Measurements from ENCODE around the gene ARF4.
"Not testable (repeated sequence)": the region's sequence is repeated elsewhere in the genome, so short reads cannot be mapped to it uniquely, and the experiment has no call there.

ARF4 gene

GRCh38 chr3:57597127-57597923 lies at the start of gene ARF4:
ARF4 (minus strand) TSS chr3:57597344; CDS start chr3:57597140, 204 bp downstream.
- Histone ChIP-seq H3K4me3 (ENCODE audit: low read depth, low read length) (peak within 1 kb of the TSS; percentile 90), H3K4me1 (ENCODE audit: control insufficient read depth, insufficient read depth, low read length) (peaks cover 17% of the 10 kb centered on the region), H3K9me3 (ENCODE audit: control insufficient read depth, insufficient read depth, low read depth, low read length) (no peaks in the 10 kb centered on the region), H3K27me3 (ENCODE audit: control insufficient read depth, insufficient read depth, low read length) (no peaks in the 10 kb centered on the region), H3K27ac (ENCODE audit: low read depth, low read length) (peak within 1 kb of the TSS; percentile 94), H3K36me3 (ENCODE audit: control insufficient read depth, insufficient read depth, low read length) (peaks cover 14% of the 10 kb centered on the region), H3K9ac (ENCODE audit: low read length) (peak within 1 kb of the TSS; percentile 99)

- no peaks in the 10 kb centered on the region for H3K27me3 ChIP-seq (ENCODE audit: control insufficient read depth, insufficient read depth, low read length)
- no peaks in the 10 kb centered on the region; the same call in 1 of the 2 replicates for H3K9me3 ChIP-seq (ENCODE audit: control insufficient read depth, insufficient read depth, low read depth, low read length)
- peaks cover 28% of the 10 kb centered on the region for H3K36me3 ChIP-seq (ENCODE audit: control insufficient read depth, insufficient read depth, low read length)
- no peak overlapping the region for H3K27ac ChIP-seq (ENCODE audit: low read depth, low read length)
- no peaks in the 10 kb centered on the region for H3K4me1 ChIP-seq (ENCODE audit: control insufficient read depth, insufficient read depth, low read length)
- H3K4me3 ChIP-seq (ENCODE audit: low read depth, low read length): no peak overlapping the region
- H3K9ac ChIP-seq (ENCODE audit: low read length): no peak overlapping the region
These were observed 49.6 kb upstream of the ARF4 start for GRCh38 chr3:57646723-57647122.

- H3K27me3 ChIP-seq (ENCODE audit: control insufficient read depth, insufficient read depth, low read length): no peaks in the 10 kb centered on the region
- no peak overlapping the region for H3K4me3 ChIP-seq (ENCODE audit: low read depth, low read length)
- H3K9ac ChIP-seq (ENCODE audit: low read length): no peak overlapping the region
- H3K27ac ChIP-seq (ENCODE audit: low read depth, low read length): no peak overlapping the region
- no peaks in the 10 kb centered on the region for H3K4me1 ChIP-seq (ENCODE audit: control insufficient read depth, insufficient read depth, low read length)
- peaks cover 38% of the 10 kb centered on the region for H3K36me3 ChIP-seq (ENCODE audit: control insufficient read depth, insufficient read depth, low read length)
- no peaks in the 10 kb centered on the region for H3K9me3 ChIP-seq (ENCODE audit: control insufficient read depth, insufficient read depth, low read depth, low read length)
These were observed 47.6 kb upstream of the ARF4 start for GRCh38 chr3:57644740-57645139.

GRCh38 chr3:57637391-57637790 lies 40.2 kb upstream of the ARF4 start:
- no peak overlapping the region for H3K4me3 ChIP-seq (ENCODE audit: low read depth, low read length)
- no peak overlapping the region for H3K9ac ChIP-seq (ENCODE audit: low read length)
- no peak overlapping the region for H3K27ac ChIP-seq (ENCODE audit: low read depth, low read length)
- H3K9me3 ChIP-seq (ENCODE audit: control insufficient read depth, insufficient read depth, low read depth, low read length): no peaks in the 10 kb centered on the region
- no peaks in the 10 kb centered on the region for H3K4me1 ChIP-seq (ENCODE audit: control insufficient read depth, insufficient read depth, low read length)
- peaks cover 59% of the 10 kb centered on the region for H3K36me3 ChIP-seq (ENCODE audit: control insufficient read depth, insufficient read depth, low read length)
- no peaks in the 10 kb centered on the region for H3K27me3 ChIP-seq (ENCODE audit: control insufficient read depth, insufficient read depth, low read length)

GRCh38 chr3:57634259-57634658 lies 37.1 kb upstream of the ARF4 start:
- peaks cover 59% of the 10 kb centered on the region for H3K36me3 ChIP-seq (ENCODE audit: control insufficient read depth, insufficient read depth, low read length)
- not testable (repeated sequence) for H3K27me3 ChIP-seq (ENCODE audit: control insufficient read depth, insufficient read depth, low read length); H3K9ac ChIP-seq (ENCODE audit: low read length); H3K27ac ChIP-seq (ENCODE audit: low read depth, low read length); H3K4me3 ChIP-seq (ENCODE audit: low read depth, low read length); H3K9me3 ChIP-seq (ENCODE audit: control insufficient read depth, insufficient read depth, low read depth, low read length); H3K4me1 ChIP-seq (ENCODE audit: control insufficient read depth, insufficient read depth, low read length)

GRCh38 chr3:57627976-57628375 lies 30.8 kb upstream of the ARF4 start:
- H3K9me3 ChIP-seq (ENCODE audit: control insufficient read depth, insufficient read depth, low read depth, low read length): no peaks in the 10 kb centered on the region
- no peak overlapping the region for H3K9ac ChIP-seq (ENCODE audit: low read length)
- no peaks in the 10 kb centered on the region for H3K27me3 ChIP-seq (ENCODE audit: control insufficient read depth, insufficient read depth, low read length)
- H3K4me3 ChIP-seq (ENCODE audit: low read depth, low read length): no peak overlapping the region
- H3K4me1 ChIP-seq (ENCODE audit: control insufficient read depth, insufficient read depth, low read length): no peaks in the 10 kb centered on the region
- peaks cover 64% of the 10 kb centered on the region for H3K36me3 ChIP-seq (ENCODE audit: control insufficient read depth, insufficient read depth, low read length)
- no peak overlapping the region for H3K27ac ChIP-seq (ENCODE audit: low read depth, low read length)

GRCh38 chr3:57624801-57625200 lies 27.7 kb upstream of the ARF4 start:
- H3K4me1 ChIP-seq (ENCODE audit: control insufficient read depth, insufficient read depth, low read length): no peaks in the 10 kb centered on the region
- H3K36me3 ChIP-seq (ENCODE audit: control insufficient read depth, insufficient read depth, low read length): peaks cover 38% of the 10 kb centered on the region
- H3K27ac ChIP-seq (ENCODE audit: low read depth, low read length): no peak overlapping the region
- H3K9ac ChIP-seq (ENCODE audit: low read length): no peak overlapping the region
- no peaks in the 10 kb centered on the region for H3K27me3 ChIP-seq (ENCODE audit: control insufficient read depth, insufficient read depth, low read length)
- no peak overlapping the region for H3K4me3 ChIP-seq (ENCODE audit: low read depth, low read length)
- no peaks in the 10 kb centered on the region for H3K9me3 ChIP-seq (ENCODE audit: control insufficient read depth, insufficient read depth, low read depth, low read length)

- Histone ChIP-seq H3K4me3 (ENCODE audit: low read depth, low read length) (no peak overlapping the region), H3K9me3 (ENCODE audit: control insufficient read depth, insufficient read depth, low read depth, low read length) (no peaks in the 10 kb centered on the region), H3K27ac (ENCODE audit: low read depth, low read length) (no peak overlapping the region), H3K4me1 (ENCODE audit: control insufficient read depth, insufficient read depth, low read length) (no peaks in the 10 kb centered on the region), H3K9ac (ENCODE audit: low read length) (no peak overlapping the region), H3K36me3 (ENCODE audit: control insufficient read depth, insufficient read depth, low read length) (peaks cover 18% of the 10 kb centered on the region), H3K27me3 (ENCODE audit: control insufficient read depth, insufficient read depth, low read length) (no peaks in the 10 kb centered on the region)
These were observed 25.2 kb upstream of the ARF4 start for GRCh38 chr3:57622362-57622761.

GRCh38 chr3:57617739-57618138 lies 20.6 kb upstream of the ARF4 start:
- Histone ChIP-seq H3K27me3 (ENCODE audit: control insufficient read depth, insufficient read depth, low read length) (no peaks in the 10 kb centered on the region), H3K4me3 (ENCODE audit: low read depth, low read length) (no peak overlapping the region), H3K27ac (ENCODE audit: low read depth, low read length) (no peak overlapping the region), H3K9me3 (ENCODE audit: control insufficient read depth, insufficient read depth, low read depth, low read length) (no peaks in the 10 kb centered on the region), H3K36me3 (ENCODE audit: control insufficient read depth, insufficient read depth, low read length) (no peaks in the 10 kb centered on the region), H3K9ac (ENCODE audit: low read length) (no peak overlapping the region), H3K4me1 (ENCODE audit: control insufficient read depth, insufficient read depth, low read length) (no peaks in the 10 kb centered on the region)

- Histone ChIP-seq H3K9me3 (ENCODE audit: control insufficient read depth, insufficient read depth, low read depth, low read length) (no peaks in the 10 kb centered on the region; the same call in 1 of the 2 replicates), H3K4me3 (ENCODE audit: low read depth, low read length) (no peak overlapping the region), H3K36me3 (ENCODE audit: control insufficient read depth, insufficient read depth, low read length) (no peaks in the 10 kb centered on the region), H3K27ac (ENCODE audit: low read depth, low read length) (no peak overlapping the region), H3K4me1 (ENCODE audit: control insufficient read depth, insufficient read depth, low read length) (no peaks in the 10 kb centered on the region), H3K27me3 (ENCODE audit: control insufficient read depth, insufficient read depth, low read length) (no peaks in the 10 kb centered on the region), H3K9ac (ENCODE audit: low read length) (no peak overlapping the region)
These were observed 19.1 kb upstream of the ARF4 start for GRCh38 chr3:57616233-57616632.

- H3K4me3 ChIP-seq (ENCODE audit: low read depth, low read length); H3K27ac ChIP-seq (ENCODE audit: low read depth, low read length); H3K9ac ChIP-seq (ENCODE audit: low read length); H3K36me3 ChIP-seq (ENCODE audit: control insufficient read depth, insufficient read depth, low read length); H3K27me3 ChIP-seq (ENCODE audit: control insufficient read depth, insufficient read depth, low read length); H3K4me1 ChIP-seq (ENCODE audit: control insufficient read depth, insufficient read depth, low read length); H3K9me3 ChIP-seq (ENCODE audit: control insufficient read depth, insufficient read depth, low read depth, low read length): not testable (repeated sequence)
These were observed 14.7 kb upstream of the ARF4 start for GRCh38 chr3:57611870-57612269.

All from HUES6 (cell line).